Posterior vena cava (tissue), 2 donors: ENCODE data around the gene PTPN4. TPM values are rescaled to one million over a fixed set of nuclear protein-coding genes. Genes with fewer than 3 reads are reported as not detected.
"Not testable (repeated sequence)": the region's sequence is repeated elsewhere in the genome, so short reads cannot be mapped to it uniquely, and the experiment has no call there.

Experiments used
- DNase-seq: peaks from one replicate; pipeline ENCODE4 v3.0.0-alpha.2; 2020; ENCODE audit warnings: low spot score
- intact Hi-C, 2 donors: fragments of 100-400 bp; cut with DNase I; formaldehyde crosslinking; loops; one replicate each; pipeline versions ENCODE4 v1.14.1 to v1.14.2; 2022 to 2023
- total RNA-seq, 2 donors: library from RNA; stranded (reverse); fragmentation: NEBNext Ultra II Directional; extraction: Animal tissue kit (Norgen Biotek cat#: 25700); gene quantifications; one replicate each; pipeline ENCODE4 v1.2.1, GENCODE V29; 2021
- donor health status: DM: yes; HTN: yes; CAD: no.
- donor health status: DM: yes; HTN: yes; CAD: no.

PTPN4 gene
- total RNA-seq, 2 donors from 2014 or later: 23.8 to 25.4 TPM

GRCh38 chr2:119981896-119982295, 222.2 kb downstream of the PTPN4 start:
- DNase-seq: no peak
- intact Hi-C loops: no loop called here

- intact Hi-C loops: no loop called here
- no peak for DNase-seq
Observed at GRCh38 chr2:119982506-119982905, 222.8 kb downstream of the PTPN4 start.

GRCh38 chr2:119983108-119983507, 223.4 kb downstream of the PTPN4 start:
- DNase-seq: no peak
- intact Hi-C loops: no loop called here

GRCh38 chr2:119996148-119996547, 236.4 kb downstream of the PTPN4 start:
- no peak for DNase-seq
- intact Hi-C loops: no loop called here

- intact Hi-C loops, DNase-seq: not testable (repeated sequence)
Observed at GRCh38 chr2:119996896-119997891, 237.5 kb downstream of the PTPN4 start.

GRCh38 chr2:120001471-120001870, 241.7 kb downstream of the PTPN4 start:
- intact Hi-C loops: no loop called here
- no peak for DNase-seq

- intact Hi-C loops: no loop called here
- DNase-seq: no peak
Observed at GRCh38 chr2:120004254-120004653, 244.5 kb downstream of the PTPN4 start.

- DNase-seq: no peak
- intact Hi-C loops: no loop called here
Observed at GRCh38 chr2:120005834-120006521, 246.3 kb downstream of the PTPN4 start.

- intact Hi-C loops: no loop called here
- no peak for DNase-seq
Observed at GRCh38 chr2:120007851-120008250, 248.1 kb downstream of the PTPN4 start.

GRCh38 chr2:120012363-120012762, 252.6 kb downstream of the PTPN4 start:
- DNase-seq: no peak
- intact Hi-C loops: no loop called here

GRCh38 chr2:120012771-120013596, 253.3 kb downstream of the PTPN4 start, which contains the start of gene EPB41L5:
TSS of gene EPB41L5 (plus strand) at chr2:120013077. CDS start at chr2:120019085, 6,008 bp downstream.
- peak; percentile 97 for DNase-seq
- intact Hi-C loops: no loop called here

- intact Hi-C loops: no loop called here
- no peak for DNase-seq
Observed at GRCh38 chr2:120013597-120014223, 254.0 kb downstream of the PTPN4 start.

GRCh38 chr2:120014226-120014980, 254.7 kb downstream of the PTPN4 start:
- intact Hi-C loops: no loop called here
- no peak for DNase-seq

- no peak for DNase-seq
- intact Hi-C loops: no loop called here
Observed at GRCh38 chr2:120016800-120017199, 257.1 kb downstream of the PTPN4 start.

GRCh38 chr2:120017201-120017600, 257.5 kb downstream of the PTPN4 start:
- DNase-seq: no peak
- intact Hi-C loops: no loop called here

- DNase-seq: no peak
- intact Hi-C loops: no loop called here
Observed at GRCh38 chr2:120018549-120018948, 258.8 kb downstream of the PTPN4 start.

- intact Hi-C loops: no loop called here
- no peak for DNase-seq
Observed at GRCh38 chr2:120020554-120020953, 260.8 kb downstream of the PTPN4 start.

- intact Hi-C loops, DNase-seq: not testable (repeated sequence)
Observed at GRCh38 chr2:120022505-120022904, 262.8 kb downstream of the PTPN4 start.
